ENCODE measurements around the gene DNALI1. TPM values are rescaled to one million over a fixed set of nuclear protein-coding genes. Genes with fewer than 3 reads are reported as not detected.
"Not testable (repeated sequence)": the region's sequence is repeated elsewhere in the genome, so short reads cannot be mapped to it uniquely, and the experiment has no call there.

DNALI1 gene
- total RNA-seq, 1 donor from 2014 or later, result 8.7 TPM

DNA sequence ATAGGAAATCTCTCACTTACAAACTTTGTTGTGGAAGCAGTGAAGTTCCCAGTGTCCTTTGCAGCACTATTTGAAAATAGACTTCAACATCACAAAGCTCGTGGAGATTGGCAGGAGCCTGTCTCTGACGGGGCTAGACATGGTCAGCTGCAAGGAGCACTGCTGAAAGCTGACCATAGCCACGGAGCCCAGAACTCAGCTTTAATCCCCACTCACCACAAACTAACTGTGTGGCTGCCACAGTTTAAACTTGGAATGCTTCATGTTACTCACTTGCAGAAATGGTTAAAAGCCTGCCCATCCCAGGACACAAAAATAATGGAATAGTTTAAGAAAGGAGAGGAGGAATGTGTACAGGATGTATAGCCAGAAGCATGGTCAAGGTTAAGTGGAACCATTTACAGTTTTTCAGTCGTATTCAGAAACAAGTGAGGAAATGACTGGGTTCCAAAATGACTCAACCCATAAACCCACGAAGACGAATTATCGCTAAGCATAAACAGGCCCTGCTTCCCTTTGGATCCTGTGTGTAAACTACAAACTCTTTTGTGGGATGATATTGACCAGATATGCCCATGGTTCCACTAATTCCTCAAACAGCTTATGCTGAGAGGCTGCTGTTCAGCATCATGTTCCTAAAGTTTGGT lies 18.2 kb downstream of the DNALI1 start:
- Histone ChIP-seq H3K4me3 (ENCODE audit: low read depth, low read length) (no peak overlapping the region), H3K36me3 (ENCODE audit: control insufficient read depth, insufficient read depth, low read length) (no peaks in the 10 kb centered on the region), H3K27me3 (ENCODE audit: control insufficient read depth, insufficient read depth, low read length) (no peaks in the 10 kb centered on the region)
- TF ChIP-seq, protein P1, sequence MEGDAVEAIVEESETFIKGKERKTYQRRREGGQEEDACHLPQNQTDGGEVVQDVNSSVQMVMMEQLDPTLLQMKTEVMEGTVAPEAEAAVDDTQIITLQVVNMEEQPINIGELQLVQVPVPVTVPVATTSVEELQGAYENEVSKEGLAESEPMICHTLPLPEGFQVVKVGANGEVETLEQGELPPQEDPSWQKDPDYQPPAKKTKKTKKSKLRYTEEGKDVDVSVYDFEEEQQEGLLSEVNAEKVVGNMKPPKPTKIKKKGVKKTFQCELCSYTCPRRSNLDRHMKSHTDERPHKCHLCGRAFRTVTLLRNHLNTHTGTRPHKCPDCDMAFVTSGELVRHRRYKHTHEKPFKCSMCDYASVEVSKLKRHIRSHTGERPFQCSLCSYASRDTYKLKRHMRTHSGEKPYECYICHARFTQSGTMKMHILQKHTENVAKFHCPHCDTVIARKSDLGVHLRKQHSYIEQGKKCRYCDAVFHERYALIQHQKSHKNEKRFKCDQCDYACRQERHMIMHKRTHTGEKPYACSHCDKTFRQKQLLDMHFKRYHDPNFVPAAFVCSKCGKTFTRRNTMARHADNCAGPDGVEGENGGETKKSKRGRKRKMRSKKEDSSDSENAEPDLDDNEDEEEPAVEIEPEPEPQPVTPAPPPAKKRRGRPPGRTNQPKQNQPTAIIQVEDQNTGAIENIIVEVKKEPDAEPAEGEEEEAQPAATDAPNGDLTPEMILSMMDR (IDR thresholded peaks at IDR 0.05; ENCODE audit: insufficient read depth, low read length, poor library complexity, severe bottlenecking), result no peak
- DNase-seq (ENCODE audit: low read depth), result no peak

DNA sequence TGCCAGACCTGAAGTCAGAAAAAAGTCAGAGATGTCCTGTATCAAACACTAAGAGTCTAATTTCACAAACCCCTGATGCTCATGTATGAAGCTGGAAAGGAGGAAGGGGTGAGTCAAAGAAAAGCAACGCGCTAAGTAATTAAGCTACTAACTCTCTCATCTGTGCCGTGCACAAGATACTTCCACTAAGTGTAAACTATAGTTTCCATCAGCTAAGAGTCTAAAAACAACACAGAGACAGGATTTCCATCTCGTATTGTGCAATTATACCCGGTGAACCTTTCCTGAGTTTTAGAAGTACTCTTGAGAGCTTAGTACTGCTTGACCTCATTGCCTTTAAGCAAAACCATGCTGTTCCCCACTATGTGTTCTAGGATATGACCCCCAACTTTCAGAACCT lies 19.0 kb downstream of the DNALI1 start:
- Histone ChIP-seq H3K36me3 (ENCODE audit: control insufficient read depth, insufficient read depth, low read length) (no peaks in the 10 kb centered on the region), H3K27me3 (ENCODE audit: control insufficient read depth, insufficient read depth, low read length) (no peaks in the 10 kb centered on the region), H3K4me3 (ENCODE audit: low read depth, low read length) (no peak overlapping the region)
- TF ChIP-seq, protein P1 (IDR thresholded peaks at IDR 0.05; ENCODE audit: insufficient read depth, low read length, poor library complexity, severe bottlenecking), result no peak
- DNase-seq (ENCODE audit: low read depth), result no peak

DNA sequence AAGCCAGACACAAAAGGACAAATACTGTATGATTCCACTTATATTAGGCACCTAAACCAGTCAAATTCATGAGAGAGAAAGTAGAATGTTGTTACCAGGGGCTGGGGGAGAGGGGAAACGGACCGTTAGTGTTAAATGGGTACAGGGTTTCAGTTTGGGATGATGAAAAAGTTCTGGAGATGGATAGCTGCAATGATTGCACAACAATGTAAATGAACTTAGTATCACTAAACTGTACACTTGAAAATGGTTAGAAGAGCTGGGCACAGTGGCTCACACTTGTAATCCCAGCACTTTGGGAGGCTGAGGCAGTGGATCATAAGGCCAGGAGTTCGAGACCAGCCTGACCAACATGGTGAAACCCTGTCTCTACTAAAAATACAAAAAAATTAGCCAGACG lies 27.8 kb downstream of the DNALI1 start:
- H3K36me3 ChIP-seq (ENCODE audit: control insufficient read depth, insufficient read depth, low read length); DNase-seq (ENCODE audit: low read depth); H3K4me3 ChIP-seq (ENCODE audit: low read depth, low read length); H3K27me3 ChIP-seq (ENCODE audit: control insufficient read depth, insufficient read depth, low read length): not testable (repeated sequence)

DNA sequence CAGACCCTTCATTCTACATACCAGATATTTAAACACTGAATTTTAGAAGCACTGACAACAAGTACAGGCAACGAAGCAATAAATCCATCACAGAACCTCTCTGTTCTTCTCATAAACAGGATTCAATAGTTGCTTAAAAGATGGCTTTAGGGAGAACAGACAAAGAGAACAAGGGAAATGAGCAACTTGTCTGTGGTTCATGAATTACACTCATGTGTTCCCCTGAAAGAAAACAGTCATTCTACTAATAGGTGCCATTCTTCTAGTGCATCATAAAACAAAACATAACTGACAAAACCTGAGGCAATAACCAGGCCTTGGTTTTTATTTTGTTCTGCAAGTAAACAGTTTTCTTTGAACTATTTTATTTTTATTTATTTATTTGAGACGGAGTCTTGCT lies 32.2 kb downstream of the DNALI1 start:
- H3K4me3 ChIP-seq (ENCODE audit: low read depth, low read length), result no peak overlapping the region
- no peak for DNase-seq (ENCODE audit: low read depth)
- no peaks in the 10 kb centered on the region for H3K27me3 ChIP-seq (ENCODE audit: control insufficient read depth, insufficient read depth, low read length)
- peaks cover 2% of the 10 kb centered on the region for H3K36me3 ChIP-seq (ENCODE audit: control insufficient read depth, insufficient read depth, low read length)
- TF ChIP-seq, protein P1 (IDR thresholded peaks at IDR 0.05; ENCODE audit: insufficient read depth, low read length, poor library complexity, severe bottlenecking), result no peak

DNA sequence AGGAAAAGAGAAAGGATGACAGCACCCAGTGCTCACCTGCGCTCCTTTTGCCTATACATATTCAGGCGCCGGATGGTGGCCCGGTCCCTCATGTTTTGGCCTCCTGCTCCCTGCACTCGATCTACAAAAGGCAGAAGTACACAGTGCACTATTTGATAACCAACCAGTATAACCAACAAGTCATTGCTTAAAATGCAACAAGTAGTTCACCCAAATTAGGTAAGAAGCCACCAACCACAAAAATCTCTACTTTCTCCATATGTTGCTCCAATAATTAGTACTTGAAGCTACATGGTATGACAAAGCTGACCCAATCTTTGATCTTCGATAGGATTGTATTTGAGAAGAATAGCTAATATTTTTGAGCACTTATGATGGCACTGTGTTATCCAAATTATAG lies 37.0 kb downstream of the DNALI1 start:
- no peak overlapping the region for H3K4me3 ChIP-seq (ENCODE audit: low read depth, low read length)
- TF ChIP-seq, protein P1 (IDR thresholded peaks at IDR 0.05; ENCODE audit: insufficient read depth, low read length, poor library complexity, severe bottlenecking), result no peak
- DNase-seq (ENCODE audit: low read depth), result no peak
- H3K27me3 ChIP-seq (ENCODE audit: control insufficient read depth, insufficient read depth, low read length), result no peaks in the 10 kb centered on the region
- peaks cover 2% of the 10 kb centered on the region for H3K36me3 ChIP-seq (ENCODE audit: control insufficient read depth, insufficient read depth, low read length)

DNA sequence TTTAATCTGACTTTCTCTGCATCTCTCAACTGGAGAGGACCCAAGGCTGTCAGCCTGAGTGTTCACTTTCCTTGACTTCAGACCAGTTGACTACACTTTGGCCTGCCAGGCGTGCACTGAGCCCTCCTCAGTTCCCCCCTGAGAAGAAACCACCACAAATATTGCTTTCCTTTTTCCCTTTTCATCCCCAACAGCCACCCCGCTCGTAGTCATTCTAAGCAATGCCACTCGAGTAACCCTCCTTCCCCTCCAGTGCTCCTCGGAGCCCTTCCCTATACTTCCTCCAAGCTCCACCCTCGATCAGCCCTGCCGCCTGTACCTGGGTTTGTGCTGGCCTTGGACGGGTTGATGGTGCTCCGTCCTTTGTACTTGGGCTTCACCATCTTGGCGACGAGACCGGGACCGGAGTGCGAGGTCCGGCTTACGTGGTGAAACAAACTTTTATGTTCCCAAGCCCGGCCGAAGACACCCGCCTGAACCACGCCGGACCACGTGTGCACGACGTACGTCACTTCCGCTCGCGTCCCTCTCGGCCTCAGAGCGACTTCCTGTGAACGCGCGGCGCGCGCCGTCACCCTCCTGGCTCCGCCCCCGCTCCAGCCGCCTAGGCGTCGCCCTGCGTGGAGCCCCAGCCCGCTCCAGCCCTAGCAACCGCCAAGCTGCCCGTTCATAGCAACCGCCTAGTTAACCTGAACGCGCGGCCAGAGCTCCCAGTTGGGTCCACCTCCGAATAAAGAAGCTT lies 38.9 kb downstream of the DNALI1 start, which contains the start of gene GNL2:
Gene GNL2, minus strand, starts transcription at position 498 of the 742 bp plus-strand sequence. Its CDS starts 115 bp downstream, at position 383.
- TF ChIP-seq, protein P1 (IDR thresholded peaks at IDR 0.05; ENCODE audit: insufficient read depth, low read length, poor library complexity, severe bottlenecking), result no peak
- no peaks in the 10 kb centered on the region for H3K27me3 ChIP-seq (ENCODE audit: control insufficient read depth, insufficient read depth, low read length)
- H3K36me3 ChIP-seq (ENCODE audit: control insufficient read depth, insufficient read depth, low read length), result peaks cover 2% of the 10 kb centered on the region
- H3K4me3 ChIP-seq (ENCODE audit: low read depth, low read length), result peak within 1 kb of the TSS; percentile 85
- peak; percentile 81 for DNase-seq (ENCODE audit: low read depth)

Data from kidney epithelial cell (primary cell).